Pancreas (tissue), 10 donors: ENCODE data around the gene CUX1. TPM values are rescaled to one million over a fixed set of nuclear protein-coding genes. Genes with fewer than 3 reads are reported as not detected.
"Not testable (repeated sequence)": the region's sequence is repeated elsewhere in the genome, so short reads cannot be mapped to it uniquely, and the experiment has no call there.

Experiments used
- ATAC-seq, 4 donors: fragments of 200-7000 bp; cut with Tn5 transposase; one replicate each; pipeline versions ENCODE4 v1.8.0 to v1.9.1; 2020; ENCODE audit warnings: mild to moderate bottlenecking in 4 of 4, moderate library complexity in 4 of 4
- DNase-seq, 6 donors: peaks; one replicate each; pipeline ENCODE4 v3.0.0-alpha.2; 2020
- FAIRE-seq: peaks from 2 replicates; lab custom pipeline; 2012; peaks lifted over from hg19 to GRCh38; lab: Jason Lieb, UNC
- H3K27ac ChIP-seq, 4 donors: fragments of 200-600 bp; sonication (generic); 1 replicate in 3 of 4; 2 replicates in 1 of 4; pipeline versions ENCODE4 v1.5.0 to v1.8.0; 2020
- H3K27me3 ChIP-seq, 4 donors: fragments of 200-600 bp; one replicate each; pipeline ENCODE4 v1.8.0; 2021
- H3K36me3 ChIP-seq, 3 donors: fragments of 200-600 bp; sonication (generic) in 1 of 3; one replicate each; pipeline versions ENCODE4 v1.5.0 to v1.8.0; 2020 to 2021
- H3K4me1 ChIP-seq, 3 donors: fragments of 200-600 bp; one replicate each; pipeline ENCODE4 v1.8.0; 2021
- H3K4me3 ChIP-seq, 4 donors: fragments of 200-600 bp; sonication (generic) in 2 of 4; one replicate each; pipeline versions ENCODE4 v1.5.0 to v1.8.0; 2020 to 2021
- H3K9me3 ChIP-seq, 4 donors: fragments of 200-600 bp; one replicate each; pipeline ENCODE4 v1.8.0; 2021
- CTCF ChIP-seq, 4 donors: fragments of 200-600 bp; sonication (generic) in 3 of 4; IDR thresholded peaks; one replicate each; pipeline versions ENCODE4 v1.5.0 to v1.8.0; 2021; ENCODE audit warnings: antibody characterized with exemption in 4 of 4
- WGBS, 2 donors: extraction: QIAGEN DNeasy Blood & Tissue Kit; methylation state at CpG; one replicate each; pipeline ENCODE4 v1.1.7; 2013; 5-methylcytosine and 5-hydroxymethylcytosine counted together
- intact Hi-C, 3 donors: fragments of 100-400 bp; cut with DNase I; formaldehyde crosslinking; loops; one replicate each; pipeline versions ENCODE4 v1.11.1 to v1.14.2; 2022
- polyA plus RNA-seq, 2 donors: library from polyadenylated mRNA; stranded (reverse); fragments of 200-250 nt; gene quantifications; one replicate each; pipeline ENCODE4 v1.2.3, GENCODE V29; 2013
- total RNA-seq, 6 donors: library from RNA; stranded (reverse); fragmentation: NEBNext Ultra II Directional in 4 of 6; extraction: Animal tissue kit (Norgen Biotek cat#: 25700) in 4 of 6; gene quantifications; one replicate each; pipeline versions ENCODE4 v1.2.1 to v1.2.4, GENCODE V29; 2021 to 2023
- donor health status: healthy with polysubstance abuse.
- donor health status: DM: no; HTN: no; CAD: no; lungs with moderate emphysema.
- donor health status: DM: no; HTN: no; CAD: no.
- donor health status: control.
- donor health status: control.
- donor health status: Bipolar disorder and iron deficiency.
- donor health status: DM: yes; HTN: yes; CAD: no.
- donor health status: DM: no; HTN: no; CAD: no.
- donor health status: DM: no; HTN: no; CAD: no.
- donor health status: DM: yes; HTN: yes; CAD: no.

Gene CUX1
- total and polyA plus RNA-seq, 8 donors: 18.9 to 61.2 (median 45.1) TPM

- H3K27ac ChIP-seq: no peak overlapping the region
- H3K36me3 ChIP-seq: no peaks in the 10 kb centered on the region
- ATAC-seq (no peak), FAIRE-seq (no peak), DNase-seq (no peak)
- no peaks in the 10 kb centered on the region for H3K27me3 ChIP-seq
- H3K9me3 ChIP-seq: no peaks in the 10 kb centered on the region
- 76 to 80% methylated on average over 6 of the region's 6 CpGs for WGBS, 2 donors
- no peak overlapping the region for H3K4me3 ChIP-seq
- TF ChIP-seq CTCF (IDR thresholded peaks at IDR 0.05): no peak
- peaks cover 0 to 11% (median 7%) of the 10 kb centered on the region in 3 donors for H3K4me1 ChIP-seq
- intact Hi-C loops: loop anchor here in 1 of 3 donors (10.0 kb wide), 1 partner anchor 415 kb away; no protein-coding TSS in a partner anchor
Observed at GRCh38 chr7:101819913-101820522, 2.6 kb downstream of the CUX1 start.

GRCh38 chr7:101820703-101821102 lies 3.3 kb downstream of the CUX1 start:
- ATAC-seq (no peak), FAIRE-seq (no peak), DNase-seq (no peak)
- Histone ChIP-seq H3K27me3 (no peaks in the 10 kb centered on the region), H3K9me3 (no peaks in the 10 kb centered on the region), H3K27ac (no peak overlapping the region), H3K4me3 (no peak overlapping the region), H3K36me3 (no peaks in the 10 kb centered on the region), H3K4me1 (peaks cover 0 to 11% (median 7%) of the 10 kb centered on the region in 3 donors)
- intact Hi-C loops: no loop called here
- WGBS, 2 donors: 78 to 80% methylated on average over 8 of the region's 8 CpGs
- no peak for TF ChIP-seq CTCF (IDR thresholded peaks at IDR 0.05)

GRCh38 chr7:101822632-101823031 lies 5.2 kb downstream of the CUX1 start:
- FAIRE-seq, H3K4me3 ChIP-seq, H3K27ac ChIP-seq, H3K27me3 ChIP-seq, DNase-seq, intact Hi-C loops, H3K36me3 ChIP-seq, H3K9me3 ChIP-seq, ATAC-seq: not testable (repeated sequence)
- H3K4me1 ChIP-seq: peaks cover 0 to 11% (median 7%) of the 10 kb centered on the region in 3 donors
- 94 to 97% methylated on average over 6 of the region's 6 CpGs for WGBS, 2 donors

GRCh38 chr7:101823096-101823495 lies 5.7 kb downstream of the CUX1 start:
- intact Hi-C loops: no loop called here
- no peak for DNase-seq
- no peaks in the 10 kb centered on the region for H3K27me3 ChIP-seq

GRCh38 chr7:101823596-101823995 lies 6.2 kb downstream of the CUX1 start:
- Histone ChIP-seq H3K9me3 (no peaks in the 10 kb centered on the region), H3K4me1 (peaks cover 0 to 4% (median 1%) of the 10 kb centered on the region in 3 donors), H3K27me3 (no peaks in the 10 kb centered on the region), H3K4me3 (no peak overlapping the region), H3K27ac (no peak overlapping the region), H3K36me3 (no peaks in the 10 kb centered on the region)
- no peak for ATAC-seq
- FAIRE-seq: no peak
- no peak for DNase-seq
- intact Hi-C loops: no loop called here
- TF ChIP-seq CTCF (IDR thresholded peaks at IDR 0.05): no peak
- 50 to 51% methylated on average over 5 of the region's 5 CpGs for WGBS, 2 donors

More at GRCh38 chr7:101823096-101823495, 5.7 kb downstream of the CUX1 start:
- no peak overlapping the region for H3K27ac ChIP-seq
- 73 to 79% methylated on average over 11 of the region's 11 CpGs for WGBS, 2 donors
- ATAC-seq (no peak), FAIRE-seq (no peak)
- peaks cover 0 to 6% (median 5%) of the 10 kb centered on the region in 3 donors for H3K4me1 ChIP-seq
- H3K4me3 ChIP-seq: no peak overlapping the region
- H3K36me3 ChIP-seq: no peaks in the 10 kb centered on the region
- no peak for TF ChIP-seq CTCF (IDR thresholded peaks at IDR 0.05)
- H3K9me3 ChIP-seq: no peaks in the 10 kb centered on the region
